Loucy (cell line): ENCODE data around the gene ARL4D.

Source experiments
- H2AFZ ChIP-seq: fragments of 200-600 bp; sonication (generic); 2 replicates; pipeline ENCODE4 v1.6.0; 2016; ENCODE audit warnings: antibody characterized with exemption, mild to moderate bottlenecking, low read length, moderate library complexity
- H3F3A ChIP-seq: fragments of 200-600 bp; 2 replicates; pipeline ENCODE4 v1.6.0; 2016; ENCODE audit warnings: antibody characterized with exemption, low read depth, mild to moderate bottlenecking
- H3K27me3 ChIP-seq: fragments of 200-600 bp; sonication (generic); 2 replicates; pipeline ENCODE4 v1.6.1; 2014; ENCODE audit warnings: low read length, mild to moderate bottlenecking; ENCODE audit not compliant: insufficient read depth, poor library complexity, severe bottlenecking
- H3K36me3 ChIP-seq: fragments of 200-600 bp; sonication (generic); 2 replicates; pipeline ENCODE4 v1.6.1; 2016; ENCODE audit warnings: low read length; ENCODE audit not compliant: insufficient read depth
- H3K4me1 ChIP-seq: fragments of 200-600 bp; sonication (generic); 2 replicates; pipeline ENCODE4 v1.5.1; 2014; ENCODE audit warnings: low read length, mild to moderate bottlenecking; ENCODE audit not compliant: insufficient read depth, poor library complexity, severe bottlenecking
- H3K4me2 ChIP-seq: fragments of 200-600 bp; sonication (generic); 2 replicates; pipeline ENCODE4 v1.6.0; 2014; ENCODE audit warnings: antibody characterized with exemption, low read length, low read depth, mild to moderate bottlenecking; ENCODE audit not compliant: poor library complexity, severe bottlenecking
- H3K4me3 ChIP-seq: fragments of 200-600 bp; sonication (generic); 2 replicates; pipeline ENCODE4 v1.5.1; 2014; ENCODE audit warnings: low read length, mild to moderate bottlenecking, mixed read lengths; ENCODE audit not compliant: poor library complexity, severe bottlenecking
- H3K79me2 ChIP-seq: fragments of 200-600 bp; sonication (generic); 2 replicates; pipeline ENCODE4 v1.6.1; 2014; ENCODE audit warnings: low read length; ENCODE audit not compliant: insufficient read depth
- H3K9ac ChIP-seq: fragments of 200-600 bp; sonication (generic); 2 replicates; pipeline ENCODE4 v1.6.0; 2014; ENCODE audit warnings: mild to moderate bottlenecking, low read depth, low read length, moderate library complexity; ENCODE audit not compliant: poor library complexity, severe bottlenecking
- H3K9me2 ChIP-seq: fragments of 200-600 bp; sonication (generic); replicated peaks from 2 replicates; pipeline ENCODE4 v1.6.1; 2016; ENCODE audit warnings: low read depth, low read length, mixed read lengths
- H3K9me3 ChIP-seq: fragments of 200-600 bp; sonication (generic); 2 replicates; pipeline ENCODE4 v1.6.1; 2014; ENCODE audit warnings: mild to moderate bottlenecking, antibody characterized with exemption, low read length, low read depth; ENCODE audit not compliant: insufficient read depth
- H4K20me1 ChIP-seq: fragments of 200-600 bp; sonication (generic); 2 replicates; pipeline ENCODE4 v1.6.0; 2014; ENCODE audit warnings: antibody characterized with exemption, low read length, mild to moderate bottlenecking; ENCODE audit not compliant: insufficient read depth, poor library complexity, severe bottlenecking
- EZH2phosphoT487 ChIP-seq: fragments of 200-600 bp; IDR thresholded peaks from 2 replicates; pipeline ENCODE4 v1.6.1; 2018; ENCODE audit warnings: antibody characterized with exemption, mild to moderate bottlenecking, moderate library complexity, borderline replicate concordance
- TF ChIP-seq, protein P1 (sequence below): fragments of 200-600 bp; sonication (generic); conservative IDR thresholded peaks from 2 replicates; pipeline ENCODE4 v1.5.1; 2014; ENCODE audit warnings: mild to moderate bottlenecking, antibody characterized with exemption, low read length

Gene ARL4D

DNA sequence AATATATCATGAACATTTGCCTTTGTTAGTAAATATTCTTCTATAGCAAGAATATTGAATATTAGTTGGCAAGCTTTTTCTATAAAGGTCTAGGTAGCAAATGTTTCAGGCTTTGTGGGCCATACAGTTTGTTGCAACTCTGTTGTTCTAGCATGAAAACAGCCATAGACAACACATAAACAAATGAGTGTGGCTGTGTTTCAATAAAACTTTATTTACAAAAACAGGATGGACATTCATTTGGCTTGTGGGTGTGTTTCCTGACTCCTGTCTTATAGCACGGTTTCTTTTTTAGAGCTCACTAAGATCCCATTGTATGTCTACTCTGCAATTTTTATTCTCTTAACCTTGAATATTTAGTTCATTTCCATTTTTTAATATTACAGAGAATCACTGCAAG is 39.0 kb downstream of the ARL4D start:
- Histone ChIP-seq H4K20me1 (no peaks in the 10 kb centered on the region), H3K9me2 (no peaks in the 10 kb centered on the region), H3K36me3 (no peaks in the 10 kb centered on the region), H3K9ac (no peak overlapping the region), H3K4me2 (no peak overlapping the region), H2AFZ (0 out of 2 replicates have a peak overlapping the region, but pooled peaks have one; percentile 55), H3K79me2 (no peaks in the 10 kb centered on the region), H3K27me3 (no peaks in the 10 kb centered on the region), H3K4me3 (no peak overlapping the region), H3K9me3 (no peaks in the 10 kb centered on the region), H3F3A (no peaks in the 10 kb centered on the region), H3K4me1 (no peaks in the 10 kb centered on the region)
- TF ChIP-seq, protein P1, sequence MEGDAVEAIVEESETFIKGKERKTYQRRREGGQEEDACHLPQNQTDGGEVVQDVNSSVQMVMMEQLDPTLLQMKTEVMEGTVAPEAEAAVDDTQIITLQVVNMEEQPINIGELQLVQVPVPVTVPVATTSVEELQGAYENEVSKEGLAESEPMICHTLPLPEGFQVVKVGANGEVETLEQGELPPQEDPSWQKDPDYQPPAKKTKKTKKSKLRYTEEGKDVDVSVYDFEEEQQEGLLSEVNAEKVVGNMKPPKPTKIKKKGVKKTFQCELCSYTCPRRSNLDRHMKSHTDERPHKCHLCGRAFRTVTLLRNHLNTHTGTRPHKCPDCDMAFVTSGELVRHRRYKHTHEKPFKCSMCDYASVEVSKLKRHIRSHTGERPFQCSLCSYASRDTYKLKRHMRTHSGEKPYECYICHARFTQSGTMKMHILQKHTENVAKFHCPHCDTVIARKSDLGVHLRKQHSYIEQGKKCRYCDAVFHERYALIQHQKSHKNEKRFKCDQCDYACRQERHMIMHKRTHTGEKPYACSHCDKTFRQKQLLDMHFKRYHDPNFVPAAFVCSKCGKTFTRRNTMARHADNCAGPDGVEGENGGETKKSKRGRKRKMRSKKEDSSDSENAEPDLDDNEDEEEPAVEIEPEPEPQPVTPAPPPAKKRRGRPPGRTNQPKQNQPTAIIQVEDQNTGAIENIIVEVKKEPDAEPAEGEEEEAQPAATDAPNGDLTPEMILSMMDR = no peak
- TF ChIP-seq EZH2phosphoT487 = no peak

DNA sequence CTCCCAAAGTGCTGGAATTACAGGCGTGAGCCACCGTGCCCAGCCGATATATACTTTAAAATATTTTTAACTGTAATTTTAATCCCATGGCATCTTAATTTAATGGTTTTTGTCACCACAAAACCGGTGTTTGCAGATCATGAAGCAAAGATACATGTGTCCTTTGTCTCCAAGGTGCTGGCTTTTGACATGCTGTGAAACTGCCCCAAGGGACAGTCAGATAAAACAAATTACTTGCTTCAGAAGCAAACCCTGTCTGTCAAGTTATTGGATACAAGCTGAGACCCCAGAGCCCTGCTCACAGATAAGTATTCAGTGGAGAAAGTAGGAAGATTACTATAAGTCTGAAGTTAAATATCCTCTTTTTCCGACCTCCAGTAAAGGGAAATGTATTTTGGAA is 39.8 kb downstream of the ARL4D start:
- no peaks in the 10 kb centered on the region for H4K20me1 ChIP-seq
- no peak overlapping the region for H3K4me2 ChIP-seq
- H3K79me2 ChIP-seq = no peaks in the 10 kb centered on the region
- H2AFZ ChIP-seq = no peak overlapping the region
- no peaks in the 10 kb centered on the region for H3K4me1 ChIP-seq
- H3K4me3 ChIP-seq = no peak overlapping the region
- no peaks in the 10 kb centered on the region for H3F3A ChIP-seq
- H3K9ac ChIP-seq = no peak overlapping the region
- H3K9me2 ChIP-seq = no peaks in the 10 kb centered on the region
- no peaks in the 10 kb centered on the region for H3K27me3 ChIP-seq
- H3K9me3 ChIP-seq = no peaks in the 10 kb centered on the region
- no peaks in the 10 kb centered on the region for H3K36me3 ChIP-seq
- no peak for TF ChIP-seq EZH2phosphoT487
- TF ChIP-seq, protein P1 = no peak

DNA sequence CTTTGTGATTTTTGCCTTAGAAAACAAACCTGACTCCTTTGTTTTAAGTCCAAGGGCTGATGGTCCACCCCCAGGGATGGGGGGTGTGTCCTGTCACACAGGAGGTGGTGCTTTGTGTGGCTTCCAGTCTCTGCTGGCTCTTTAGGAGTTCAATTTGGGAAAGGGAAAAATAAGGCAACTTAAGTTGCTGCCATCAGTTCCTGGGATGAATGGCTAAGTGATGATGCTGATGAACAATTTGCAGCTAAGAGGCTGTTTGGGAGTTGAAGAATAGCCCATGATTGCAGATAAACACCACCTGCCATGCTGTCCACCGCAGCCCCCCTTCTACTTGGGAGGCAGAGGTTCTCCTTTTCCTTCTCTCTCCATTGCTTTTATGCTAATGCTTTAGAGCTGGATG is 40.2 kb downstream of the ARL4D start:
- Histone ChIP-seq H3K9me3 (no peaks in the 10 kb centered on the region), H3K27me3 (no peaks in the 10 kb centered on the region), H3K4me1 (no peaks in the 10 kb centered on the region), H3K9me2 (no peaks in the 10 kb centered on the region), H3K9ac (no peak overlapping the region), H3K4me3 (no peak overlapping the region), H2AFZ (no peak overlapping the region), H3K79me2 (no peaks in the 10 kb centered on the region), H4K20me1 (no peaks in the 10 kb centered on the region), H3K36me3 (no peaks in the 10 kb centered on the region), H3K4me2 (no peak overlapping the region), H3F3A (no peaks in the 10 kb centered on the region)
- TF ChIP-seq, protein P1 = no peak
- no peak for TF ChIP-seq EZH2phosphoT487
